GM18868 (cell line): ENCODE results near the gene HTR1A.
A peak's percentile ranks its signal among the peaks of the same experiment; 100 is the strongest.

Experiments
- ATAC-seq: cut with Tn5 transposase; IDR thresholded peaks from one replicate; pipeline ENCODE4 v1.9.1; 2021; ENCODE audit warnings: mild to moderate bottlenecking, moderate library complexity; ENCODE audit not compliant: unreplicated experiment

HTR1A gene

GRCh38 chr5:63962279-63962678 lies at the start of gene HTR1A:
TSS of gene HTR1A (minus strand) at chr5:63962445. CDS start at chr5:63961719, 726 bp downstream.
- ATAC-seq: no peak

DNA sequence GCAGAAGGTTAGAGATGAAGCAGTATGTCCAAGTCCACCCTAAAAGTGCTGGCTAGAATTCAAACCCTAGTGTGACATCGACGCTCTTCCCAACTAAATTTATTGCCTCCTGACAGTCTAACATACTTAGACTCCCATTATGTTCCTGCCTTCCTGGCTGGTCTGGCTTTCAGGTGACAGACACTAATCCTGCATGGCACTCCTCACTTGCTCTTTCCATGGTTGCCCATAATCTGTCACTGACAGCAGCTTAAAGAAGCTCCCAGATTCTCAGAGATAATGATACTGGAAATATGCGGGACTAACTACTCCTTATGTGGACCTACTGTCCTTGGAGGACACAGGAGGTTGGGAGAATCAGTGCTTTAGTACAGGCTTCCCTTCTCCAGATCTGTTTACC lies 41.7 kb upstream of the HTR1A start:
- ATAC-seq: no peak

- ATAC-seq: no peak
These were observed 37.9 kb upstream of the HTR1A start for GRCh38 chr5:64000096-64000495.

DNA sequence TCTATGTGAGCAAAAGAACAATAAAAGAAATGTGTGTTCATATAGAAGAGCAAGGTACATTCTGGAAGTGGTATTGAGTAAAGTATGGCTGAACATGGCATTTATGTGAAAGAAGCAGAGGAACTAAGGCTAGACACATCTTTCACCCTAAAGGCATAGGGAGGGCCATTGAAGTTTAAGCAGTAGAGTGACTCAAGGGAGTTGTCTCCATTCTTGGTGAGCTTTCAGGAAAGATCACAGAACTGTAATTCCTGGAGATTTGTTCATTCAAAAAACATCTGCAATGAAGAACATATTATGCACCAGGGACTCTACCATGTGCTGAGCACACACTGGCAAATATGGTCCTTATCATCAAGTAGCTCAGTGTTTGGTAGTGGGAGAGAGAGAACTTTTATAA lies 24.8 kb upstream of the HTR1A start:
- no peak for ATAC-seq

- no peak for ATAC-seq
These were observed 19.6 kb upstream of the HTR1A start for GRCh38 chr5:63981864-63982263.

DNA sequence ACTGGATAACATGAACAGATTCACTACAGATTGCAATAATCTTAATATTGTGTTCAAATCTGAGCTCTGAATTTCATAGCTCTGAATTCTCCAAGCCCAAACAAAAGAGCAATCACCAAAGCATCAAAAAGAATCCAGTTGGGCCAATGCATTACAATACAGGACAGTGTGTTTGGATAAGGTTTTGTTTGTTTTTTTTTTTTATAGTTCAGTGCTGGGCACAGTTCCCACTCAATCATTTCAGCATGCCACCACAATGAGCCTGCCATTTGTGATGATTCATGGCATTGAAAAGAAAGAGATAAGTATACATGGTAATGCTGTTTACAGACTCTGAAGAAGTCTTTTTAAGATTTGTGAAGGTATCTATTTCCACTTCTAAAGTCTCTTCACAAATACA lies 1.7 kb upstream of the HTR1A start:
- ATAC-seq: no peak

DNA sequence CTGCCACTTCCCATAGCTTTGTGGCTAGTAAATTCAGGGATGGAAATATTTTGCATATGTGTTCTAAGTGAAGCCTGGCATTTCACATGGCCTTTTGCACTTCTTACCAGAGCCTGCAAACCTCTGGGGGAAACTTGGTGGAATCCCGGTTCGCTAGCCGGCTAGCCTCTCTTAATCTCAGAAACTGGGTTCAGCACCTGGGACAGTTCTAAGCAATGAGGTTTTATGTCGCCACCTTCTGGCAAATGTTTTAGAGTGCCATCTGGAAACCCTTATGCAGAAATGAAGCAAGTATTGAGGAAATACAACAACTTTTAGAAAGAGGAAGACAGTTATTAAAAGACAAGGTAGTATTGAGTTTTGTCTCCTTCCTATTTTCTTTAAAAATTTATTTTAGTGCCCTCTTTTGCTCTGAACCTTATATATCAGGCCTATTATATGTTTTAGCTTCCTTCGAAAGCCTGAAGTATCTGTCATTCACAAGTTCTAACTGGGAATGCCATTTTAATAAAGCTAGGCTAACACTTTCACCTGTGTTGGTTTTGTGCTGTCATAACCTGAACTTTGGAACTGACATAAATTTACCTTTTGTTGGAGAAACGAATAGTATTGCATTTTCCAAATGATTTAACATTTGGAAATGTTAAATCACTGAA lies 963 bp upstream of the HTR1A start:
- ATAC-seq: peak; percentile 83

DNA sequence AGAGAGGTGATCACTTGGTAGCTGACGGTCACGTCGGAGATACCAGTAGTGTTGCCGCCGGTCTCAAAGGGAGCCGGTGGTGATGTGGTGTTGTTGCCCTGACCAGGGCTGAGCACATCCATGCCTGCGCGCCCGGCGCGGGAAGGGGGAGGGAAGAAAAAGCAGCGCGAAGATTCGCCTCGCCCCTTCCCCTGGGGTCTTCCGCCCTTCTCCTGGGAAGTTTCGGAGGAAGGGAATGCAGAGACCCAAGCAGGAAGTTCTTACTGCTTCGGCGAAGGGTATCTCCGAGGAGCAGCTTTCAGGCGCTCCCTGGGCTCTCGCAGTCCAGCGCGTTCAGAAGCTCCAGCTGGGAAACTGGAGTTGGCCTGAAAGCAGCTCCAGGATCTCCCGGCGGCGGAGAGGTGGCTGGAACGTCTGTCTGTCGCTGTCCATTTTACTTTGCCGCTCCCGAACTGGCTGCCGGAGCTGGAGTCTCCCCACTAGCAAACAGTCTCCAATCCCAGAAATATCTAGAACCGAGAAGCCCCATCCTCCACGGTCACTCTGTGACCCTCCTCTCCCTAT lies 565 bp downstream of the HTR1A start:
- ATAC-seq: no peak

- ATAC-seq: no peak
These were observed 1.1 kb downstream of the HTR1A start for GRCh38 chr5:63961125-63961597.

DNA sequence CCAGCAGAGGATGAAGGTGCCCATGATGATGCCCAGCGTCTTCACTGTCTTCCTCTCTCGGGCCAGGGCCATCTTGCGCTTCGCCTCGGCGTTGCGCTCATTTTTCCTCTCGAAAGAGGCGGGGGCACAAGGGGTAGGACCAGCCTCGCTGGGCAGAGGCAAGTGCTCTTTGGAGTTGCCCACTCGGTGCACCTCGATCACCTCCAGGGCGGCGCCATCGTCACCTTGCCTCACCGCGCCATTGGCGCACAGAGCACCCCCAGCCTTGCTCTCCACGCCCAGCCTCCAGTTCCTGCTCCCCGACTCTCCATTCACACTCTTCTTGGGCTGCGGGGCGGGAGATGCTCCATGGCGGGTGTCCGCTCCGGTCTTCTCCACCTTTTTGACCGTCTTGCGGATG lies 1.6 kb downstream of the HTR1A start:
- no peak for ATAC-seq

GRCh38 chr5:63959177-63959982 lies 2.9 kb downstream of the HTR1A start:
- no peak for ATAC-seq

- no peak for ATAC-seq
These were observed 3.6 kb downstream of the HTR1A start for GRCh38 chr5:63958654-63959053.

DNA sequence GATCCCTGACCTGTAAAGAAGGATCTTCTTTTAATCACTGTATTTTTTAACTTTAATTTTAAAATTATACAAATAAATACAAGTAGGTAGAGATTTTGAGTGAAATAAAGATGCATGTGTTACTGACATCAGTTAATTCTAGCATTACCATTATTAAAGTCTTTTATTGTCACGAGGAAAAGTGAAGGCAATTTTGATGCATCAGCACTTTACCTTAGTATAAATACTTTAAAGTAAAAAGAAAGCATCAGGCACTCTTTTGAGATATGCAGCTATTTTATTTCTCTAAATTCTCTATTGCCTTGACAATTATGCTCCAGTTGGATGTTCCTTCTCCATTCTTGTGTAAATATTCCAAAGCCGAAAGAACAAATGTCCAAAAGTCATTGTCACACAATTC lies 4.6 kb downstream of the HTR1A start:
- no peak for ATAC-seq

DNA sequence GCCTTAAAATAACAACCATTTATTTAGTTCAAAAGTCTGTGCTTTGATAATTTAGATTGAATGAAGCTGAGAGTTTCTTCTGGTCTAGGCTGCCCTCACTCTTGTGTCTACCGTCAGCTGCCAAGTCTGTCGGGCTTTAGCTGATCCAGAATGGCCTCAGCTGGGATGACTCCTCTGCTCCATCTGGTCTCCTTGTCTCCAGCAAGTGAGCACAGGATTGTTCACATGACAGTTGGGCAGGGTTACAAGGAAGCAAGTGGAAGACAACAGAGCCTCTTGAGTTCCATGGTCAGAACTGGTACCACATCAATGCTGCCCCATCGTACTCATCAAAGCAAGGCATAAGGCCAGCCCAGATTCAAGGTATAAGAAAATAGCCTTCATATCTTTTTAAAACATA lies 9.0 kb downstream of the HTR1A start:
- no peak for ATAC-seq

GRCh38 chr5:63935103-63935502 lies 27.1 kb downstream of the HTR1A start:
- no peak for ATAC-seq

DNA sequence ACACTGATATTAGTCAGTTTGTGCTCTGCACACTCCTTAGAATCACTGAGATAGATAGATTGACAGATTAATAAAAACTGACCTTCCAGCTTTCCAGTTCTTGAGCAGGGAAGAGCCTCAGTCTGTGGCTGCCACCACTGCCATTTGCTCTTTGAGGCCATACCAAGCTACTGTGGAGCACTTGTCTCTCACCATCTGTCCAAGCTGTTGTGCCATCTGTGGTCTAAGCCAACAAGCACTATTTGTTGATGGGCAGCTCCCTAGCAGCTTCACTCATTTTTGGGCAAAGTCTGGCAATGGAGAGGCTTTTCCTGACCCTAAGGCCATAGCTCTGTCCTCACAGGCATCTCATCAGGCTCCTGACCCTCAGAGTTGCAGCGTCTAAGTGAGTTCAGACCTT lies 30.4 kb downstream of the HTR1A start:
- no peak for ATAC-seq

GRCh38 chr5:63928451-63928850 lies 33.8 kb downstream of the HTR1A start:
- no peak for ATAC-seq

- ATAC-seq: no peak
These were observed 38.3 kb downstream of the HTR1A start for GRCh38 chr5:63923914-63924313.

- ATAC-seq: no peak
These were observed 42.3 kb downstream of the HTR1A start for GRCh38 chr5:63919763-63920478.

DNA sequence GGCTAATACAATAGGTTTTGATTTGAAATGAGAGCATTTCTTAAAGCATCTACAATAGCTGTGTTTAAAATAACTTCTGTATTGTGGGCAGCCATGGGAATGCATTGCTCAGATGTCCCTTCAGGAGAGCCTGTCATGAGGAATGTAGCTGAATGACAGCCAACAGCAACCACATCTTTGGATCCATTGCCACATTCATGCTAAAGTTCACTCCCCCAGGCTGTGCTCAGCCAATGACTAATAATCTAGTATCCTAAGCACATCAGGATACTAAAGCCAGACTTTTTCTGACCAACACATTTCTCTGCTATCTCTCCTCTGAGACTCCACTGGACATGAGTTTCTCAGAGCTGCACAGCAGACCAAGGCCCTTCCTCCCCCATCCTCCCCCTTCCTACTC lies 45.5 kb downstream of the HTR1A start:
- no peak for ATAC-seq

DNA sequence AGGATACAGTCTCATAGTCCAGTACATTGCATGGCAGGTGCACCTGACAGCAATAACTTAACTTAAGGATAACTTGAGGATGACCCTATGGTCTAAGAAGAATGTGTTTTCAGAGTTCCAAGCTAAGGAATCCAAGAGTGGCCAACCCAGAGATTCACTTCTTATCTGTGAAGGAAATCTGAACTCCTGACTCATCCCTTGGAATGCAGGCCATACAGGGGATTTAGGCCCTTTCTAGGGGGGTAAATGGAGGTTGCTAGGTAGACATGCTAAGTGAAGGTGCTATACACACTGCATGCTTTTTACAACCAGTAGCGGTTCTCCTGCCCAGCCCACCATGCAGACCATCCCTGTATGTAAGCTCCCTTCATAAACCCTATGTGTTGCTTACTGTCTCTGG lies 50.4 kb downstream of the HTR1A start:
- no peak for ATAC-seq
